Caco-2 (cell line): ENCODE data around the gene MAP7D3. TPM values are rescaled to one million over a fixed set of nuclear protein-coding genes. Genes with fewer than 3 reads are reported as not detected.

ENCODE experiments used
- BruUV-seq: library from RNA; stranded (reverse); fragments of 400-500 nt; replicated peaks from 2 replicates; lab custom pipeline; 2021; lab: Mats Ljungman, UMichigan
- CTCF ChIA-PET: fragments of 300-600 bp; sonication (Branson Sonifier 250); formaldehyde crosslinking; loops from one replicate; lab custom pipeline; 2022; ENCODE audit warnings: antibody characterized with exemption; lab: Charles Lee
- POLR2A ChIA-PET: fragments of 300-600 bp; sonication (Branson Sonifier 250); formaldehyde crosslinking; loops from one replicate; lab custom pipeline; 2022; ENCODE audit warnings: antibody characterized with exemption; lab: Charles Lee
- DNase-seq, 2 experiments: peaks; one replicate each; pipeline versions ENCODE4 v3.0.0 to v3.0.0-alpha.2; 2020 to 2022
- H3K27me3 ChIP-seq: replicated peaks from 2 replicates; pipeline ENCODE4 v1.6.0; 2011; ENCODE audit warnings: low read length; ENCODE audit not compliant: control insufficient read depth, insufficient read depth
- H3K36me3 ChIP-seq: 2 replicates; pipeline ENCODE4 v1.5.1; 2011; ENCODE audit warnings: low read length; ENCODE audit not compliant: control insufficient read depth, insufficient read depth
- H3K4me1 ChIP-seq: fragments of 250-450 bp; sonication (Bioruptor Pico); 2 replicates; pipeline ENCODE4 v1.5.1; 2020; ENCODE audit warnings: mild to moderate bottlenecking
- H3K4me3 ChIP-seq: 2 replicates; pipeline ENCODE4 v1.5.1; 2011; ENCODE audit warnings: low read depth, mild to moderate bottlenecking, control low read depth, low read length
- H3K9me3 ChIP-seq: fragments of 250-450 bp; sonication (Bioruptor Pico); 2 replicates; pipeline ENCODE4 v1.5.1; 2020; ENCODE audit warnings: mild to moderate bottlenecking, moderate library complexity
- H3K27ac Mint-ChIP-seq: one replicate; pipeline ENCODE4 v1.8.0; 2022; ENCODE audit warnings: mixed read lengths; ENCODE audit not compliant: unreplicated experiment
- H3K27me3 Mint-ChIP-seq: one replicate; pipeline ENCODE4 v1.8.0; 2022; ENCODE audit warnings: mixed read lengths; ENCODE audit not compliant: insufficient read depth, unreplicated experiment
- H3K36me3 Mint-ChIP-seq: one replicate; pipeline ENCODE4 v1.8.0; 2022; ENCODE audit warnings: mild to moderate bottlenecking, mixed read lengths; ENCODE audit not compliant: insufficient read depth, unreplicated experiment
- H3K4me1 Mint-ChIP-seq: one replicate; pipeline ENCODE4 v1.8.0; 2022; ENCODE audit warnings: low read depth, mixed read lengths; ENCODE audit not compliant: unreplicated experiment
- H3K4me3 Mint-ChIP-seq: one replicate; pipeline ENCODE4 v1.8.0; 2022; ENCODE audit warnings: mild to moderate bottlenecking, moderate library complexity, mixed read lengths; ENCODE audit not compliant: unreplicated experiment
- H3K9me3 Mint-ChIP-seq: one replicate; pipeline ENCODE4 v1.8.0; 2022; ENCODE audit warnings: mixed read lengths; ENCODE audit not compliant: unreplicated experiment
- intact Hi-C: fragments of 100-400 bp; cut with micrococcal nuclease; formaldehyde crosslinking; loops from one replicate; pipeline ENCODE4 v1.10.0; 2022; ENCODE audit not compliant: unreplicated experiment
- total RNA-seq: library from RNA; stranded (reverse); gene quantifications from 2 replicates; pipeline ENCODE4 v1.2.3, GENCODE V29; 2022
- TF ChIP-seq, protein P1 (sequence below), 2 experiments: fragments of 200-600 bp in 1 of 2; IDR thresholded peaks; 1 replicate in 1 of 2; 2 replicates in 1 of 2; pipeline versions ENCODE4 v1.5.1 to v1.8.0; 2011 to 2022; ENCODE audit warnings: antibody characterized with exemption in 1 of 2, control low read depth in 1 of 2, inconsistent platforms in 1 of 2, low read depth in 1 of 2, low read length in 1 of 2, mild to moderate bottlenecking in 1 of 2, moderate library complexity in 1 of 2; ENCODE audit not compliant: insufficient read depth in 1 of 2, severe bottlenecking in 1 of 2, unreplicated experiment in 1 of 2

MAP7D3 gene
- total RNA-seq, 1 experiment from 2014 or later = 6.0 TPM

DNA sequence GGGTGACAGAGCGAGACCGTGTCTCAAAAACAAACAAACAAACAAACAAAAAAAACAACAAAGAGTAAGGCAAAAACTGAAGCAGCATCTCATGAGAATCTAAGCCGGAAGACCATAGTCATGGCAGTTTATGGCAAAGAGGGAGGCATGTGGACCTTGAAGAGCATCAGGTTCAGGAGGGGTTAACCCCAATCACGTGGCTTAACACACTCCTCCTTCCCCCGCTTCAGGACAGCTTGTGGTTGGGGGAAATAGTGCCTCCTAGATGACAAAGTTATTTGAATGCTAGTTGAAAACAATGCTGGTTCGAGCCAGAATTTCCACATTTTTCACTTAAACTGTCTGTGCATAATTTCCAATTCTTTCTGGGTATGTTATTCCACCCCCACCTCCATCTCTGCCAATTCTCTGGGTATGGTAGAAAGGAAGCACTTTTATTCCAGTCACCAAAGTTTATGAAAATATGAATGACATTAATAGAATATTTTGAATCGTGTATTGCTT is 11.7 kb upstream of the MAP7D3 start:
- no TSS peak for BruUV-seq
- Mint-ChIP-seq H3K36me3 (no peaks in the 10 kb centered on the region), H3K27me3 (no peaks in the 10 kb centered on the region), H3K4me1 (no peaks in the 10 kb centered on the region), H3K4me3 (no peak overlapping the region), H3K9me3 (no peaks in the 10 kb centered on the region), H3K27ac (no peak overlapping the region)
- no peak for DNase-seq
- H3K9me3 ChIP-seq = no peaks in the 10 kb centered on the region
- no peaks in the 10 kb centered on the region for H3K4me1 ChIP-seq
- POLR2A ChIA-PET = no interaction called here
- CTCF ChIA-PET = interaction anchor here (0.7 kb wide), 1 partner anchor 444 kb away, joined by 6 read pairs; no protein-coding TSS in a partner anchor
- TF ChIP-seq, protein P1, sequence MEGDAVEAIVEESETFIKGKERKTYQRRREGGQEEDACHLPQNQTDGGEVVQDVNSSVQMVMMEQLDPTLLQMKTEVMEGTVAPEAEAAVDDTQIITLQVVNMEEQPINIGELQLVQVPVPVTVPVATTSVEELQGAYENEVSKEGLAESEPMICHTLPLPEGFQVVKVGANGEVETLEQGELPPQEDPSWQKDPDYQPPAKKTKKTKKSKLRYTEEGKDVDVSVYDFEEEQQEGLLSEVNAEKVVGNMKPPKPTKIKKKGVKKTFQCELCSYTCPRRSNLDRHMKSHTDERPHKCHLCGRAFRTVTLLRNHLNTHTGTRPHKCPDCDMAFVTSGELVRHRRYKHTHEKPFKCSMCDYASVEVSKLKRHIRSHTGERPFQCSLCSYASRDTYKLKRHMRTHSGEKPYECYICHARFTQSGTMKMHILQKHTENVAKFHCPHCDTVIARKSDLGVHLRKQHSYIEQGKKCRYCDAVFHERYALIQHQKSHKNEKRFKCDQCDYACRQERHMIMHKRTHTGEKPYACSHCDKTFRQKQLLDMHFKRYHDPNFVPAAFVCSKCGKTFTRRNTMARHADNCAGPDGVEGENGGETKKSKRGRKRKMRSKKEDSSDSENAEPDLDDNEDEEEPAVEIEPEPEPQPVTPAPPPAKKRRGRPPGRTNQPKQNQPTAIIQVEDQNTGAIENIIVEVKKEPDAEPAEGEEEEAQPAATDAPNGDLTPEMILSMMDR (IDR thresholded peaks at IDR 0.05; ENCODE audit: insufficient read depth in 1 of 2, low read depth in 1 of 2, low read length in 1 of 2, severe bottlenecking in 1 of 2, unreplicated experiment in 1 of 2) = no peak
- H3K27me3 ChIP-seq = no peaks in the 10 kb centered on the region
- no peaks in the 10 kb centered on the region for H3K36me3 ChIP-seq
- no peak overlapping the region for H3K4me3 ChIP-seq
- intact Hi-C loops = loop anchor here (10.0 kb wide), 1 partner anchor 58 kb away; no protein-coding TSS in a partner anchor

DNA sequence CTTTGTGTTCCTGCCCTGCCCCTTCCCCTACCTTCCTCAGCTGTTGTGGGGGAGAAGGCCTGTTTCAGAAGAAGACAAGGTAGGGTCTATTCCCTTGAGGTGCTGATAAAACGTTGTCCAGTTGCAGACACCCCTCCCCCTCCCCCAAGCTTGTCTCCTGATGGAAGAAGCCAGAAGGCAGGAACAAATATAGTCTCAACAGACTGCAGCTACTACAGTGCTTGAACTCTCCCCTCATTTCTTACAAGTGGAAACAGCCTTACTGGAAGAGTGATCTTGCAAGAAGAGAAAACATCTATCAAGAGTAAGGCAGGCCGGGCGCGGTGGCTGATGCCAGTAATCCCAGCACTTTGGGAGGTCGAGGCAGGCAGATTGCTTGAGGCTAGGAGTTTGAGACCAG is 11.0 kb upstream of the MAP7D3 start:
- BruUV-seq = no TSS peak
- H3K4me3 ChIP-seq = no peak overlapping the region
- H3K36me3 Mint-ChIP-seq = no peaks in the 10 kb centered on the region
- H3K27me3 ChIP-seq = no peaks in the 10 kb centered on the region
- H3K27me3 Mint-ChIP-seq = peaks cover under 1% of the 10 kb centered on the region
- no peak overlapping the region for H3K4me3 Mint-ChIP-seq
- no peak for DNase-seq
- no peaks in the 10 kb centered on the region for H3K9me3 ChIP-seq
- ChIA-PET CTCF (no interaction called here), POLR2A (no interaction called here)
- H3K36me3 ChIP-seq = no peaks in the 10 kb centered on the region
- intact Hi-C loops = loop anchor here (10.0 kb wide), 1 partner anchor 57 kb away; no protein-coding TSS in a partner anchor
- H3K4me1 Mint-ChIP-seq = no peaks in the 10 kb centered on the region
- H3K27ac Mint-ChIP-seq = no peak overlapping the region
- H3K9me3 Mint-ChIP-seq = no peaks in the 10 kb centered on the region
- TF ChIP-seq, protein P1 (IDR thresholded peaks at IDR 0.05; ENCODE audit: insufficient read depth in 1 of 2, low read depth in 1 of 2, low read length in 1 of 2, severe bottlenecking in 1 of 2, unreplicated experiment in 1 of 2) = no peak
- H3K4me1 ChIP-seq = no peaks in the 10 kb centered on the region

DNA sequence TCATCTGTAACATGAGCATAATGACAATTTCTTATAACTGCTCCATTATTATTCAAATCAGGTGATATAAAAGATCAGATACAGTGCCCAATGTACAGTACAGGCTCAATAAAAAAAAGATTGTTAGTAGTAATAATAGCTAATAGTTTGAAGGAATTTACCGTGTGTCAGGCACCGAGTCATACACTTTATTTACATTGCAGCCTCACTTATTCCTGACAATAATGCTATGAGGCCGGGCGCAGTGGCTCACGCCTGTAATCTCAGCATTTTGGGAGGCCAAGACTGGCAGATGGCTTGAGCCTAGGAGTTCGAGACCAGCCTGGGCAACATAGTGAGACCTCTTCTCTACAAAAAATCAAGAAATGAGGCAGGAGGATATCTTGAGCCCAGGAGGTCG is 10.1 kb upstream of the MAP7D3 start:
- Mint-ChIP-seq H3K27me3 (peaks cover 3% of the 10 kb centered on the region), H3K4me1 (no peaks in the 10 kb centered on the region), H3K27ac (no peak overlapping the region), H3K9me3 (no peaks in the 10 kb centered on the region), H3K4me3 (no peak overlapping the region), H3K36me3 (no peaks in the 10 kb centered on the region)
- DNase-seq = no peak
- BruUV-seq = no TSS peak
- TF ChIP-seq, protein P1 (IDR thresholded peaks at IDR 0.05; ENCODE audit: insufficient read depth in 1 of 2, low read depth in 1 of 2, low read length in 1 of 2, severe bottlenecking in 1 of 2, unreplicated experiment in 1 of 2) = no peak
- no peaks in the 10 kb centered on the region for H3K4me1 ChIP-seq
- H3K4me3 ChIP-seq = no peak overlapping the region
- no peaks in the 10 kb centered on the region for H3K9me3 ChIP-seq
- ChIA-PET POLR2A (no interaction called here), CTCF (no interaction called here)
- no peaks in the 10 kb centered on the region for H3K27me3 ChIP-seq
- intact Hi-C loops = loop anchor here (10.0 kb wide), 1 partner anchor 57 kb away; no protein-coding TSS in a partner anchor
- no peaks in the 10 kb centered on the region for H3K36me3 ChIP-seq
